ENCODE results near the gene MMP17. TPM values are rescaled to one million over a fixed set of nuclear protein-coding genes. Genes with fewer than 3 reads are reported as not detected.

The MMP17 gene
- total and polyA plus RNA-seq, 2 donors (not counting 1 experiment from before 2014, with no cell fraction given): 14.8 to 140 TPM

DNA sequence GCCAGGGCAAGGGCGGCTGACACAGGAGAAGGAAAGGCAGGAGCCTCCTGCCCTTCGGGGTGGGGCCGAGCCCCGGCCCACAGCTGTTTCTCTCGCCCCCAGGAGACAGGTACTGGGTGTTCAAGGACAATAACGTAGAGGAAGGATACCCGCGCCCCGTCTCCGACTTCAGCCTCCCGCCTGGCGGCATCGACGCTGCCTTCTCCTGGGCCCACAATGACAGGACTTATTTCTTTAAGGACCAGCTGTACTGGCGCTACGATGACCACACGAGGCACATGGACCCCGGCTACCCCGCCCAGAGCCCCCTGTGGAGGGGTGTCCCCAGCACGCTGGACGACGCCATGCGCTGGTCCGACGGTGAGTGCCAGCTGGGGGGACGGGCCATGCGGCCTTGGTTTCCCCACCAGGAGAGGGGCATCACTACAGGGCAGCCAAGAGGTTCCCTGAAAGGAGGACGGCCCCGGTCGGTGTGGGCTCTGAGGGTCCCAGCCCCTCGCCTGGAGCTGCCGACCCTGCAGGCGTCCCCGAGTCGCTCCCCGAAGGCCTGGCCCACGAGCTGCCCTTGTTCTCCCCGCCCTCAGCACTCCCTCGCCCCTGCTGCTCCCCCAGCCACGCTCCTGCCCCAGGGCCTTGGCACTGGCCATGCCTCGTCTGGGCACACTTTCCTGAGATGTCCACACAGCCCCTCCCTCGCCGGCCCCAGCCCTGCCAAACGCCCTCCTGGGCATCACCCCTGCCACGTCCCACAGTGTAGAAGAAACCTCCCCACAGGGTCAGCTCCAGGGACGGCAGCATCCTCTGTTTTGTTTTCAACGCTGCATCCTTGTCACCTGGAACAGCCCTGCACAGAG, 21.7 kb downstream of the MMP17 start:
- Histone ChIP-seq H3K4me1 (ENCODE audit: control insufficient read depth in 2 of 2, insufficient read depth in 2 of 2, low read length in 2 of 2) (peaks cover 18 to 19% of the 10 kb centered on the region in 2 donors), H3K79me2 (ENCODE audit: control insufficient read depth, insufficient read depth, low read length) (no peaks in the 10 kb centered on the region), H3K27me3 (replicated peaks in 1 of 4; ENCODE audit: control extremely low read depth in 1 of 4, control insufficient read depth in 3 of 4, insufficient read depth in 4 of 4, low read length in 3 of 4) (no peaks in the 10 kb centered on the region), H2AFZ (ENCODE audit: insufficient read depth, low read depth, low read length, poor library complexity, severe bottlenecking) (no peak overlapping the region), H3K9ac (ENCODE audit: low read length) (no peak overlapping the region), H3K27ac (ENCODE audit: low read length in 2 of 2) (no peak overlapping the region), H3K9me3 (ENCODE audit: control extremely low read depth in 1 of 3, control insufficient read depth in 2 of 3, insufficient read depth in 1 of 3, low read length in 2 of 3) (no peaks in the 10 kb centered on the region), H4K20me1 (ENCODE audit: control insufficient read depth, insufficient read depth, low read length, poor library complexity, severe bottlenecking) (no peaks in the 10 kb centered on the region), H3K4me3 (ENCODE audit: control extremely low read depth in 1 of 5, extremely low read depth in 1 of 5, insufficient read depth in 1 of 5, low read depth in 2 of 5, low read length in 4 of 5) (no peak overlapping the region), H3K36me3 (replicated peaks in 1 of 2; ENCODE audit: control extremely low read depth in 1 of 2, control insufficient read depth in 1 of 2, extremely low read depth in 1 of 2, insufficient read depth in 2 of 2, low read length in 1 of 2) (peaks cover 0 to 9% of the 10 kb centered on the region in 2 experiments), H3K4me2 (replicated peaks; ENCODE audit: low read depth, low read length, poor library complexity, severe bottlenecking) (no peak overlapping the region)
- ChIA-PET POLR2A (interaction anchor here (0.5 kb wide), 1 partner anchor 100 kb away, joined by 3 read pairs; the partner anchor contains the start of gene EP400), CTCF (interaction anchor here (0.8 to 2.2 kb wide), 5 partner anchors 80 to 238 kb away, joined by 3 to 13 read pairs (median 4); no protein-coding TSS in a partner anchor)
- WGBS (ENCODE audit: insufficient coverage): 93% methylated on average over 47 of the region's 47 CpGs
- intact Hi-C loops (cut with micrococcal nuclease): no loop called here
- ATAC-seq (ENCODE audit: low read depth) (no peak), DNase-seq (no peak)
- Mint-ChIP-seq H3K4me3 (no peak overlapping the region), H3K27me3 (no peaks in the 10 kb centered on the region), H3K9me3 (ENCODE audit: insufficient read depth) (no peaks in the 10 kb centered on the region), H3K27ac (no peak overlapping the region), H3K4me1 (peaks cover 18% of the 10 kb centered on the region)
- no peak for TF ChIP-seq EZH2 (IDR thresholded peaks at IDR 0.05; ENCODE audit: borderline replicate concordance, insufficient read depth, low read depth, low read length, poor library complexity, severe bottlenecking)
- TF ChIP-seq, protein P1, sequence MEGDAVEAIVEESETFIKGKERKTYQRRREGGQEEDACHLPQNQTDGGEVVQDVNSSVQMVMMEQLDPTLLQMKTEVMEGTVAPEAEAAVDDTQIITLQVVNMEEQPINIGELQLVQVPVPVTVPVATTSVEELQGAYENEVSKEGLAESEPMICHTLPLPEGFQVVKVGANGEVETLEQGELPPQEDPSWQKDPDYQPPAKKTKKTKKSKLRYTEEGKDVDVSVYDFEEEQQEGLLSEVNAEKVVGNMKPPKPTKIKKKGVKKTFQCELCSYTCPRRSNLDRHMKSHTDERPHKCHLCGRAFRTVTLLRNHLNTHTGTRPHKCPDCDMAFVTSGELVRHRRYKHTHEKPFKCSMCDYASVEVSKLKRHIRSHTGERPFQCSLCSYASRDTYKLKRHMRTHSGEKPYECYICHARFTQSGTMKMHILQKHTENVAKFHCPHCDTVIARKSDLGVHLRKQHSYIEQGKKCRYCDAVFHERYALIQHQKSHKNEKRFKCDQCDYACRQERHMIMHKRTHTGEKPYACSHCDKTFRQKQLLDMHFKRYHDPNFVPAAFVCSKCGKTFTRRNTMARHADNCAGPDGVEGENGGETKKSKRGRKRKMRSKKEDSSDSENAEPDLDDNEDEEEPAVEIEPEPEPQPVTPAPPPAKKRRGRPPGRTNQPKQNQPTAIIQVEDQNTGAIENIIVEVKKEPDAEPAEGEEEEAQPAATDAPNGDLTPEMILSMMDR (IDR thresholded peaks at IDR 0.05): no peak
